GM12878 (cell line): ENCODE measurements around the gene SIGLEC10. TPM values are rescaled to one million over a fixed set of nuclear protein-coding genes. Genes with fewer than 3 reads are reported as not detected.

Experiments used
- ATAC-seq: fragments of 200-7000 bp; cut with Tn5 transposase; 3 replicates; pipeline ENCODE4 v1.9.1; 2020; ENCODE audit warnings: mild to moderate bottlenecking, moderate library complexity
- BruUV-seq: library from RNA; stranded (reverse); fragments of 400-500 nt; replicated peaks from 2 replicates; lab custom pipeline; 2021; lab: Mats Ljungman, UMichigan
- CTCF ChIA-PET: fragments of 300-600 bp; sonication (Branson Sonifier 250); formaldehyde crosslinking; extraction: SDS; loops from one replicate; lab custom pipeline; 2021; ENCODE audit warnings: inconsistent platforms; lab: Yijun Ruan, JAX
- POLR2A ChIA-PET: fragments of 350-600 bp; formaldehyde crosslinking; extraction: SDS; loops from one replicate; lab custom pipeline; 2021; ENCODE audit warnings: inconsistent platforms; lab: Charles Lee
- RAD21 ChIA-PET: fragments of 300-600 bp; sonication (Branson Sonifier 250); formaldehyde crosslinking; loops from one replicate; lab custom pipeline; 2023; ENCODE audit warnings: antibody characterized with exemption; ENCODE audit not compliant: unreplicated experiment; lab: Charles Lee
- SMC1A ChIA-PET: fragments of 300-600 bp; sonication (Branson Sonifier 250); formaldehyde crosslinking; loops from one replicate; lab custom pipeline; 2023; ENCODE audit not compliant: unreplicated experiment, uncharacterized antibody; lab: Charles Lee
- DNase-seq: peaks from one replicate; pipeline ENCODE4 v3.0.0-alpha.2; 2011; ENCODE audit warnings: low read depth, low spot score
- FAIRE-seq: peaks from 3 replicates; lab custom pipeline; 2011; peaks lifted over from hg19 to GRCh38; lab: Jason Lieb, UNC
- H2AFZ ChIP-seq: 2 replicates; pipeline ENCODE4 v1.6.0; 2011; ENCODE audit warnings: low read depth, low read length, control low read depth; ENCODE audit not compliant: control insufficient read depth
- H3K27ac ChIP-seq: 2 replicates; pipeline ENCODE4 v1.5.1; 2011; ENCODE audit warnings: control low read depth; ENCODE audit not compliant: control insufficient read depth, insufficient read depth
- H3K27me3 ChIP-seq, 2 experiments: replicated peaks in 1 of 2; 2 replicates each; pipeline versions ENCODE4 v1.6.0 to v1.6.1; 2011; ENCODE audit warnings: low read length in 1 of 2; ENCODE audit not compliant: control insufficient read depth in 2 of 2, insufficient read depth in 2 of 2
- H3K36me3 ChIP-seq, 2 experiments: 2 replicates each; pipeline ENCODE4 v1.5.1; 2011; ENCODE audit warnings: low read length in 1 of 2; ENCODE audit not compliant: control insufficient read depth in 2 of 2, insufficient read depth in 2 of 2
- H3K4me1 ChIP-seq: 2 replicates; pipeline ENCODE4 v1.6.1; 2011; ENCODE audit warnings: mild to moderate bottlenecking, low read length, moderate library complexity, mixed read lengths; ENCODE audit not compliant: control insufficient read depth, insufficient read depth
- H3K4me2 ChIP-seq: 2 replicates; pipeline ENCODE4 v1.6.0; 2011; ENCODE audit warnings: control low read depth; ENCODE audit not compliant: control insufficient read depth, insufficient read depth
- H3K4me3 ChIP-seq: fragments of 200-600 bp; sonication (generic); 2 replicates; pipeline ENCODE4 v1.5.1; 2016
- H3K79me2 ChIP-seq: 2 replicates; pipeline ENCODE4 v1.6.0; 2011; ENCODE audit warnings: low read length; ENCODE audit not compliant: control insufficient read depth, insufficient read depth
- H3K9ac ChIP-seq: 2 replicates; pipeline ENCODE4 v1.8.0; 2011; ENCODE audit warnings: low read length, control low read depth, mixed read lengths; ENCODE audit not compliant: control insufficient read depth, insufficient read depth
- H3K9me3 ChIP-seq: replicated peaks from 3 replicates; pipeline ENCODE4 v1.5.1; 2011; ENCODE audit warnings: mild to moderate bottlenecking, low read length; ENCODE audit not compliant: control insufficient read depth, insufficient read depth
- H4K20me1 ChIP-seq: 2 replicates; pipeline ENCODE4 v1.6.0; 2011; ENCODE audit not compliant: control insufficient read depth, insufficient read depth
- BACH1 ChIP-seq: fragments of 450-650 bp; IDR thresholded peaks from 2 replicates; pipeline ENCODE4 v1.6.1; 2017; ENCODE audit warnings: mild to moderate bottlenecking, borderline replicate concordance
- GABPA ChIP-seq: IDR thresholded peaks from 2 replicates; pipeline ENCODE4 v1.6.1; 2014; ENCODE audit warnings: antibody characterized with exemption, low read depth, mild to moderate bottlenecking, inconsistent platforms
- IKZF2 ChIP-seq, 2 experiments: fragments of 450-650 bp; IDR thresholded peaks; 2 replicates each; pipeline ENCODE4 v1.6.1; 2017; ENCODE audit warnings: mild to moderate bottlenecking in 2 of 2, moderate library complexity in 2 of 2
- MLLT1 ChIP-seq: fragments of 450-650 bp; IDR thresholded peaks from 2 replicates; pipeline ENCODE4 v1.6.1; 2016; ENCODE audit warnings: mild to moderate bottlenecking
- NFIC ChIP-seq: IDR thresholded peaks from 2 replicates; pipeline ENCODE4 v1.6.1; 2012; ENCODE audit warnings: low read depth, mild to moderate bottlenecking, inconsistent platforms, low read length, moderate library complexity
- POLR2A ChIP-seq: IDR thresholded peaks from 2 replicates; pipeline ENCODE4 v1.6.1; 2011; ENCODE audit warnings: low read depth, mild to moderate bottlenecking, low read length
- POLR2AphosphoS5 ChIP-seq: IDR thresholded peaks from 2 replicates; pipeline ENCODE4 v1.6.1; 2011; ENCODE audit warnings: mild to moderate bottlenecking, low read length, inconsistent platforms
- RUNX3 ChIP-seq: IDR thresholded peaks from 2 replicates; pipeline ENCODE4 v1.6.1; 2012; ENCODE audit warnings: low read length, inconsistent platforms
- WRNIP1 ChIP-seq: IDR thresholded peaks from 2 replicates; pipeline ENCODE4 v1.6.1; 2011; ENCODE audit warnings: low read depth, low read length, improper control_type of control experiment, borderline replicate concordance
- ZSCAN29 ChIP-seq: fragments of 450-650 bp; IDR thresholded peaks from 2 replicates; pipeline ENCODE4 v1.6.1; 2017; ENCODE audit warnings: mild to moderate bottlenecking, moderate library complexity
- WGBS: methylation state at CpG from one replicate; pipeline ENCODE4 v1.1.6; 2016; ENCODE audit warnings: low lambda C conversion rate; ENCODE audit not compliant: insufficient replicate concordance, insufficient coverage; ENCODE audit errors: missing lambda C conversion rate; 5-methylcytosine and 5-hydroxymethylcytosine counted together
- in situ Hi-C: fragments of 300-500 bp; cut with MboI; formaldehyde crosslinking; loops from 9 replicates; pipeline ENCODE4 v1.14.3; 2018; ENCODE audit warnings: mixed read lengths
- intact Hi-C: fragments of 100-400 bp; cut with micrococcal nuclease; formaldehyde crosslinking; loops from one replicate; pipeline ENCODE4 v1.14.2; 2022; ENCODE audit not compliant: unreplicated experiment
- polyA plus RNA-seq, 11 experiments: library from polyadenylated mRNA; depleted of rRNA in 4 of 11; unstranded in 6 of 11; stranded (reverse) in 5 of 11; fragments of >200 nt; fragmentation: Nextera tagmentation in 4 of 11; fragmentation: Illumina TruSeq in 1 of 11; extraction: Ambion mirVana in 4 of 11; extraction: Trizol in 1 of 11; gene quantifications; 1 replicate in 1 of 11; 2 replicates in 10 of 11; pipeline versions ENCODE4 v1.2.1 to v1.2.3, GENCODE V29; 2011 to 2016; ENCODE audit warnings: inconsistent platforms in 2 of 11, missing spikeins in 2 of 11, low read depth in 1 of 11
- total RNA-seq, 4 experiments: library from RNA; depleted of rRNA in 3 of 4; stranded (reverse); fragments of >200 nt in 3 of 4; fragmentation: Illumina TruSeq in 1 of 4; extraction: Trizol in 1 of 4; gene quantifications; 2 replicates each; pipeline versions ENCODE4 v1.2.1 to v1.2.3, GENCODE V29; 2013 to 2021

The SIGLEC10 gene
- total and polyA plus RNA-seq, 10 of the 15 experiments (the other 5 are each of a cell fraction or from before 2014, with no cell fraction given) = 2.3 to 16.8 (median 7.8) TPM

- TF ChIP-seq MLLT1 = peak; percentile 28
- TF ChIP-seq NFIC = no peak
- TF ChIP-seq GABPA = no peak
- TF ChIP-seq IKZF2 (IDR thresholded peaks at IDR 0.05) = peak; percentile 62 to 73
These were observed 49.7 kb downstream of the SIGLEC10 start (continued) for GRCh38 chr19:51367565-51368365.

DNA sequence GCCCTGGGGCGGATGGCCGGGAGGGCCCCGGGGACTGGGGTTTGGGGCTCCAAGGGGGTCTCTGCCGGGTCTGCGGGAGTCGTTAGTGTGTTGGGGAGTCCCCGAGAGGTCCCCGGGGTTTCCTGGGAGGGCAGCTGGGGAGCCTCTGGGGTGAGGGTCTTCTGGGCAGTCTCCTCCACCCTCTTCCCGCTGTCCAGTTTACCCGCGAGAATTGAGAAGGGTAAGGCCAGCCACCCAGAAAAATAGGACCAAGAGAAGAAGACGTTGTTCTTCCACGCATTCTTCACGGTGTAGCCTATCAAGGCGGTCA, 50.2 kb downstream of the SIGLEC10 start:
- peak; percentile 19; the same call in 1 of the 2 replicates for TF ChIP-seq BACH1
- TF ChIP-seq ZSCAN29 = no peak
- TF ChIP-seq RUNX3 = 0 out of 2 replicates have a peak, but pooled peaks have one; percentile 27
- no peak for TF ChIP-seq POLR2AphosphoS5
- TF ChIP-seq WRNIP1 = no peak
- TF ChIP-seq POLR2A = 0 out of 2 replicates have a peak, but pooled peaks have one; percentile 9
- intact Hi-C loops = loop anchor here (1.0 to 2.0 kb wide), 2 partner anchors 27 to 28 kb away; no protein-coding TSS in a partner anchor
- H3K79me2 ChIP-seq = peaks cover 18% of the 10 kb centered on the region
- ChIA-PET CTCF (interaction anchor here (0.7 to 2.4 kb wide), 7 partner anchors 9 to 73 kb away, joined by 3 to 12 read pairs (median 4); no protein-coding TSS in a partner anchor), POLR2A (interaction anchor here (1.0 to 2.8 kb wide), 8 partner anchors 10 to 74 kb away, joined by 3 to 64 read pairs (median 8); partner anchors contain the start of genes C19orf84 and SIGLEC10), SMC1A (interaction anchor here (0.6 to 1.9 kb wide), 5 partner anchors 9 to 50 kb away, joined by 3 to 10 read pairs (median 5); partner anchors contain the start of gene SIGLEC10), RAD21 (interaction anchor here (1.2 to 2.3 kb wide), 6 partner anchors 9 to 50 kb away, joined by 4 to 34 read pairs (median 8); partner anchors contain the start of gene SIGLEC10)
- H4K20me1 ChIP-seq = no peaks in the 10 kb centered on the region
- no peaks in the 10 kb centered on the region for H3K9me3 ChIP-seq
- peaks cover 19% of the 10 kb centered on the region for H3K4me1 ChIP-seq
- no peaks in the 10 kb centered on the region for H3K36me3 ChIP-seq
- peak overlapping the region; percentile 58 for H2AFZ ChIP-seq
- no TSS peak for BruUV-seq
- peak overlapping the region; percentile 77 for H3K4me3 ChIP-seq
- 2% methylated on average over 15 of the region's 15 CpGs for WGBS
- no peak; the same call in 2 of the 3 replicates for ATAC-seq
- peak overlapping the region; percentile 48 for H3K4me2 ChIP-seq
- H3K27ac ChIP-seq = peak overlapping the region; percentile 56
- no peak for FAIRE-seq
- in situ Hi-C loops = loop anchor here (10.0 to 25.0 kb wide), 2 partner anchors 552 to 1030 kb away; partner anchors contain the start of gene KCNC3
- no peaks in the 10 kb centered on the region for H3K27me3 ChIP-seq
- no peak for DNase-seq
- H3K9ac ChIP-seq = peak overlapping the region; percentile 80
